ENCODE data around the gene FGF12.
"Not testable (repeated sequence)": the region's sequence is repeated elsewhere in the genome, so short reads cannot be mapped to it uniquely, and the experiment has no call there.

The FGF12 gene

GRCh38 chr3:192727032-192727847, at the start of gene FGF12:
Gene FGF12, minus strand, starts transcription at chr3:192727541.
- TF ChIP-seq CREB5 (CRISPR knock-in tag; IDR thresholded peaks at IDR 0.05; ENCODE audit: low read depth), result no peak
- no peak for TF ChIP-seq ESRRG (CRISPR knock-in tag; IDR thresholded peaks at IDR 0.05)
- no peak for TF ChIP-seq RARB (CRISPR knock-in tag; IDR thresholded peaks at IDR 0.05)
- no peak for TF ChIP-seq PPARA (CRISPR knock-in tag; IDR thresholded peaks at IDR 0.05; ENCODE audit: borderline replicate concordance)
- TF ChIP-seq CSRNP3 (CRISPR knock-in tag; IDR thresholded peaks at IDR 0.05), result no peak
- no peak for TF ChIP-seq TOX (CRISPR knock-in tag; IDR thresholded peaks at IDR 0.05; ENCODE audit: borderline replicate concordance)
- TF ChIP-seq TCF4 (CRISPR knock-in tag; IDR thresholded peaks at IDR 0.05; ENCODE audit: borderline replicate concordance), result no peak
- TF ChIP-seq ZFP3 (CRISPR knock-in tag; IDR thresholded peaks at IDR 0.05), result no peak
- TF ChIP-seq ZFP30 (CRISPR knock-in tag; IDR thresholded peaks at IDR 0.05), result no peak
- TF ChIP-seq ISL1 (CRISPR knock-in tag; IDR thresholded peaks at IDR 0.05), result no peak
- TF ChIP-seq BACH2 (CRISPR knock-in tag; IDR thresholded peaks at IDR 0.05; ENCODE audit: borderline replicate concordance), result no peak
- TF ChIP-seq GLIS3 (CRISPR knock-in tag; IDR thresholded peaks at IDR 0.05), result no peak
- TF ChIP-seq PATZ1 (CRISPR knock-in tag; IDR thresholded peaks at IDR 0.05; ENCODE audit: borderline replicate concordance), result no peak
- peak; percentile 85 for ATAC-seq

- ATAC-seq, result not testable (repeated sequence)
Measured at GRCh38 chr3:192774341-192774740, 47.0 kb upstream of the FGF12 start.

- peak; percentile 89 for ATAC-seq
- no peak for TF ChIP-seq ESRRG (CRISPR knock-in tag; IDR thresholded peaks at IDR 0.05)
- no peak for TF ChIP-seq ZNF8 (CRISPR knock-in tag; IDR thresholded peaks at IDR 0.05)
- no peak for TF ChIP-seq TSHZ2 (CRISPR knock-in tag; IDR thresholded peaks at IDR 0.05)
- TF ChIP-seq SNAI2 (CRISPR knock-in tag; IDR thresholded peaks at IDR 0.05), result no peak
- no peak for TF ChIP-seq TOX (CRISPR knock-in tag; IDR thresholded peaks at IDR 0.05; ENCODE audit: borderline replicate concordance)
- no peak for TF ChIP-seq POU6F1 (CRISPR knock-in tag; IDR thresholded peaks at IDR 0.05; ENCODE audit: borderline replicate concordance, low read depth)
- no peak for TF ChIP-seq ZNF565 (CRISPR knock-in tag; conservative IDR thresholded peaks at IDR 0.05; ENCODE audit: low read depth)
- TF ChIP-seq OSR1 (CRISPR knock-in tag; IDR thresholded peaks at IDR 0.05), result no peak
- no peak for TF ChIP-seq ZC3H10 (CRISPR knock-in tag; IDR thresholded peaks at IDR 0.05)
- no peak for TF ChIP-seq PPARA (CRISPR knock-in tag; IDR thresholded peaks at IDR 0.05; ENCODE audit: borderline replicate concordance)
- no peak for TF ChIP-seq CREB5 (CRISPR knock-in tag; IDR thresholded peaks at IDR 0.05; ENCODE audit: low read depth)
- TF ChIP-seq PATZ1 (CRISPR knock-in tag; IDR thresholded peaks at IDR 0.05; ENCODE audit: borderline replicate concordance), result no peak
- no peak for TF ChIP-seq TCF4 (CRISPR knock-in tag; IDR thresholded peaks at IDR 0.05; ENCODE audit: borderline replicate concordance)
Measured at GRCh38 chr3:192772240-192772894, 45.0 kb upstream of the FGF12 start.
